H1 (cell line): ENCODE data around the gene TIMP1. TPM values are rescaled to one million over a fixed set of nuclear protein-coding genes. Genes with fewer than 3 reads are reported as not detected.

Experiments
- CTCF ChIA-PET: fragments of 300-600 bp; sonication (Branson Sonifier 250); formaldehyde crosslinking; loops from one replicate; lab custom pipeline; 2021; ENCODE audit not compliant: partially characterized antibody; lab: Charles Lee
- POLR2A ChIA-PET: fragments of 300-600 bp; sonication (Branson Sonifier 250); formaldehyde crosslinking; loops from one replicate; lab custom pipeline; 2021; ENCODE audit warnings: inconsistent platforms; ENCODE audit not compliant: partially characterized antibody; lab: Charles Lee
- DNase-seq, 2 experiments: peaks; one replicate each; pipeline versions ENCODE4 v3.0.0 to v3.0.0-alpha.2; 2010 to 2022; ENCODE audit warnings: low spot score in 2 of 2, low read depth in 1 of 2, mixed read lengths in 1 of 2
- FAIRE-seq: peaks from 2 replicates; lab custom pipeline; 2011; peaks lifted over from hg19 to GRCh38; lab: Jason Lieb, UNC
- H2AFZ ChIP-seq: 2 replicates; pipeline ENCODE4 v1.8.1; 2012; ENCODE audit warnings: low read length, inconsistent platforms
- H2AK5ac ChIP-seq: 2 replicates; pipeline ENCODE4 v1.6.1; 2013; ENCODE audit warnings: low read depth, low read length
- H2BK120ac ChIP-seq: replicated peaks from 2 replicates; pipeline ENCODE3; 2013; ENCODE audit warnings: low read depth, low read length, inconsistent platforms
- H2BK12ac ChIP-seq: 2 replicates; pipeline ENCODE4 v1.6.1; 2013; ENCODE audit warnings: low read depth, low read length
- H2BK15ac ChIP-seq: 2 replicates; pipeline ENCODE4 v1.6.1; 2013; ENCODE audit warnings: low read length
- H2BK20ac ChIP-seq: 2 replicates; pipeline ENCODE4 v1.6.1; 2013; ENCODE audit warnings: low read length
- H2BK5ac ChIP-seq: 2 replicates; pipeline ENCODE4 v1.6.1; 2013; ENCODE audit warnings: low read depth, low read length
- H3K14ac ChIP-seq: 2 replicates; pipeline ENCODE4 v1.6.1; 2013; ENCODE audit warnings: inconsistent platforms; ENCODE audit not compliant: insufficient read length
- H3K18ac ChIP-seq: 2 replicates; pipeline ENCODE4 v1.6.1; 2013; ENCODE audit warnings: low read length; ENCODE audit errors: extremely low read depth
- H3K23ac ChIP-seq: 2 replicates; pipeline ENCODE4 v1.6.1; 2013; ENCODE audit warnings: inconsistent platforms; ENCODE audit not compliant: insufficient read length
- H3K23me2 ChIP-seq: 2 replicates; pipeline ENCODE4 v1.6.1; 2013; ENCODE audit warnings: low read depth, low read length
- H3K27ac ChIP-seq: 2 replicates; pipeline ENCODE4 v1.6.1; 2011; ENCODE audit warnings: low read depth, low read length, inconsistent platforms
- H3K27me3 ChIP-seq, 4 experiments: replicated peaks in 1 of 4; 1 replicate in 1 of 4; 2 replicates in 3 of 4; pipeline versions ENCODE4 v1.6.1 to v1.8.1; 2011 to 2013; ENCODE audit warnings: low read length in 3 of 4, mild to moderate bottlenecking in 3 of 4, inconsistent platforms in 2 of 4, mixed read lengths in 2 of 4, moderate library complexity in 1 of 4; ENCODE audit not compliant: control insufficient read depth in 3 of 4, insufficient read depth in 3 of 4; ENCODE audit errors: extremely low read depth in 1 of 4
- H3K36me3 ChIP-seq, 4 experiments: 2 replicates each; pipeline versions ENCODE4 v1.6.1 to v1.8.1; 2011 to 2013; ENCODE audit warnings: mild to moderate bottlenecking in 4 of 4, low read length in 3 of 4, moderate library complexity in 2 of 4, control low read depth in 1 of 4, inconsistent platforms in 1 of 4; ENCODE audit not compliant: insufficient read depth in 4 of 4, control insufficient read depth in 2 of 4
- H3K4ac ChIP-seq: replicated peaks from 2 replicates; pipeline ENCODE3; 2013; ENCODE audit warnings: low read length, low read depth, mixed read lengths, inconsistent platforms; ENCODE audit not compliant: insufficient read length
- H3K4me1 ChIP-seq, 4 experiments: replicated peaks in 1 of 4; 1 replicate in 1 of 4; 2 replicates in 3 of 4; pipeline versions ENCODE4 v1.6.1 to v1.8.1; 2011 to 2013; ENCODE audit warnings: low read length in 3 of 4, inconsistent platforms in 2 of 4, mixed read lengths in 1 of 4; ENCODE audit not compliant: insufficient read depth in 4 of 4, control insufficient read depth in 3 of 4
- H3K4me2 ChIP-seq, 2 experiments: 2 replicates each; pipeline versions ENCODE4 v1.6.1 to v1.8.1; 2011 to 2013; ENCODE audit warnings: low read depth in 2 of 2, low read length in 2 of 2, control low read depth in 1 of 2, inconsistent platforms in 1 of 2, mild to moderate bottlenecking in 1 of 2; ENCODE audit not compliant: insufficient read depth in 1 of 2
- H3K4me3 ChIP-seq, 4 experiments: fragments of 200-600, 300-600 bp in 1 of 4; sonication (generic), shearing (Covaris generic), sonication (Bioruptor Twin) in 1 of 4; 2 replicates each; pipeline versions ENCODE4 v1.5.1 to v1.8.1; 2011 to 2016; ENCODE audit warnings: low read length in 4 of 4, low read depth in 3 of 4, control low read depth in 2 of 4, inconsistent platforms in 2 of 4, mild to moderate bottlenecking in 2 of 4, mixed read lengths in 1 of 4, moderate library complexity in 1 of 4; ENCODE audit not compliant: insufficient read depth in 2 of 4; ENCODE audit errors: extremely low read depth in 1 of 4
- H3K56ac ChIP-seq: replicated peaks from 2 replicates; pipeline ENCODE3; 2013; ENCODE audit warnings: low read depth, mild to moderate bottlenecking, mixed read lengths, low read length, inconsistent platforms; ENCODE audit not compliant: insufficient read length
- H3K79me1 ChIP-seq: 2 replicates; pipeline ENCODE4 v1.6.1; 2013; ENCODE audit warnings: low read depth, low read length, control low read depth
- H3K79me2 ChIP-seq, 2 experiments: 2 replicates each; pipeline versions ENCODE4 v1.6.1 to v1.8.1; 2012 to 2013; ENCODE audit warnings: low read length in 2 of 2, mild to moderate bottlenecking in 2 of 2, inconsistent platforms in 1 of 2; ENCODE audit not compliant: insufficient read depth in 2 of 2, control insufficient read depth in 1 of 2
- H3K9ac ChIP-seq, 4 experiments: replicated peaks in 1 of 4; 1 replicate in 1 of 4; 2 replicates in 3 of 4; pipeline versions ENCODE4 v1.6.1 to v1.8.1; 2011 to 2013; ENCODE audit warnings: low read depth in 3 of 4, low read length in 3 of 4, control low read depth in 2 of 4, mild to moderate bottlenecking in 2 of 4, moderate library complexity in 2 of 4, inconsistent platforms in 1 of 4; ENCODE audit errors: extremely low read depth in 1 of 4
- H3K9me3 ChIP-seq, 2 experiments: 2 replicates each; pipeline versions ENCODE4 v1.6.1 to v1.8.1; 2012 to 2013; ENCODE audit warnings: mild to moderate bottlenecking in 2 of 2, moderate library complexity in 2 of 2, control low read depth in 1 of 2, inconsistent platforms in 1 of 2, low read depth in 1 of 2, low read length in 1 of 2, mixed read lengths in 1 of 2; ENCODE audit not compliant: insufficient read depth in 2 of 2
- H4K20me1 ChIP-seq, 2 experiments: replicated peaks in 1 of 2; 2 replicates each; pipeline versions ENCODE3 to v1.8.1; 2011 to 2013; ENCODE audit warnings: inconsistent platforms in 2 of 2, low read length in 2 of 2, mild to moderate bottlenecking in 1 of 2; ENCODE audit not compliant: insufficient read depth in 2 of 2, control insufficient read depth in 1 of 2
- H4K5ac ChIP-seq: 2 replicates; pipeline ENCODE4 v1.6.1; 2013; ENCODE audit warnings: low read length, low read depth, mixed read lengths, inconsistent platforms; ENCODE audit not compliant: insufficient read length
- H4K8ac ChIP-seq: 2 replicates; pipeline ENCODE4 v1.8.0; 2013; ENCODE audit warnings: mild to moderate bottlenecking, moderate library complexity, low read length, inconsistent platforms; ENCODE audit not compliant: insufficient read depth; ENCODE audit errors: extremely low read depth
- H4K91ac ChIP-seq: replicated peaks from 2 replicates; pipeline ENCODE3; 2013; ENCODE audit warnings: low read length, mixed read lengths, inconsistent platforms; ENCODE audit not compliant: insufficient read length
- JUN ChIP-seq: IDR thresholded peaks from 2 replicates; pipeline ENCODE4 v1.6.1; 2011; ENCODE audit warnings: low read depth, mild to moderate bottlenecking, improper control_type of control experiment, low read length
- ZNF274 ChIP-seq: IDR thresholded peaks from 2 replicates; pipeline ENCODE4 v1.7.0; 2012; ENCODE audit warnings: low read length, borderline replicate concordance; ENCODE audit errors: extremely low read depth
- WGBS, 2 experiments: shearing (Covaris generic) in 1 of 2; methylation state at CpG; one replicate each; pipeline versions ENCODE4 v1.1.6 to v1.1.7; 2013 to 2015; ENCODE audit warnings: low lambda C conversion rate in 2 of 2, mixed read lengths in 2 of 2, inconsistent platforms in 1 of 2, low coverage in 1 of 2, missing lambda C conversion rate in 1 of 2; ENCODE audit not compliant: insufficient replicate concordance in 2 of 2, insufficient coverage in 1 of 2, insufficient read length in 1 of 2; ENCODE audit errors: extremely low coverage in 1 of 2, missing lambda C conversion rate in 1 of 2; 5-methylcytosine and 5-hydroxymethylcytosine counted together
- polyA plus RNA-seq, 7 experiments: library from polyadenylated mRNA; depleted of rRNA in 3 of 7; stranded (reverse) in 5 of 7; unstranded in 2 of 7; fragments of >200 nt in 5 of 7; fragments of 200-250 nt in 2 of 7; gene quantifications; 1 replicate in 5 of 7; 2 replicates in 1 of 7; 4 replicates in 1 of 7; pipeline versions ENCODE4 v1.2.1 to v1.2.3, GENCODE V29; 2011 to 2013; ENCODE audit warnings: missing spikeins in 2 of 7, mixed read lengths in 2 of 7
- total RNA-seq: library from RNA; stranded (reverse); fragmentation: NEBNext Ultra II Directional; extraction: Animal tissue kit (Norgen Biotek cat#: 25700); gene quantifications from 2 replicates; pipeline ENCODE4 v1.2.1, GENCODE V29; 2021

The TIMP1 gene
- total and polyA plus RNA-seq, 2 of the 8 experiments (the other 6 are each of a cell fraction or from before 2014, with no cell fraction given), result 58.6 to 142 TPM

DNA sequence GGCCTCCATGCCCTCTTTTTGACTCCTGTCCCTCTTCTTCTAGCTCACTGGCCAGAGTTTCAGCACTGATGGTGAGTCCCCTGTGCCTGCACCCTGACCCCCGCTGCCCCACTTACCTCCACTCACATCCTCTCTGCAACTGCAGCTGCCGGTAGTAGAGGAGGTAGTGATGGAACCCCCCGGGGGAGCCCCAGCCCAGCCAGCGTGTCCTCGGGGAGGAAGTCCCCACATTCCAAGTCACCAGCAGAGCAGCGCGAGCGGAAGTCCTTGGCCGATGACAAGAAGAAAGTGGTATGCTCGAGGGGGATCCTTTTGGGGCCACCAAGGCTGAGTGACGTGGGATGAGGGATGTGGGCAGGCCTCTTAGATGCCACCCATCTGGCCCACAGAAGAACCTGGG lies 15.4 kb upstream of the TIMP1 start:
- no peak overlapping the region for H2AFZ ChIP-seq
- FAIRE-seq (no peak), DNase-seq (no peak)

More for the DNA sequence above, 15.4 kb upstream of the TIMP1 start:
- H3K4me3 ChIP-seq, result no peak overlapping the region
- no peaks in the 10 kb centered on the region; the same call in 1 of the 2 replicates for H3K23me2 ChIP-seq
- no peak overlapping the region for H3K27ac ChIP-seq
- no peak overlapping the region for H3K14ac ChIP-seq
- H4K91ac ChIP-seq, result no peak overlapping the region
- H3K23ac ChIP-seq, result no peak overlapping the region
- CTCF ChIA-PET, result interaction anchor here (0.6 kb wide), 1 partner anchor 76 kb away, joined by 3 read pairs; no protein-coding TSS in a partner anchor
- H3K18ac ChIP-seq, result no peak overlapping the region
- no peaks in the 10 kb centered on the region for H3K4me1 ChIP-seq
- H3K27me3 ChIP-seq, result no peaks in the 10 kb centered on the region
- H3K79me1 ChIP-seq, result no peaks in the 10 kb centered on the region
- POLR2A ChIA-PET, result no interaction called here
- WGBS, 2 experiments, result 90% methylated on average over 8 of the region's 11 CpGs; no CpG with 5 or more reads in 1 of the 2 experiments
- no peak overlapping the region for H2BK120ac ChIP-seq
- peaks cover 4 to 44% (median 27%) of the 10 kb centered on the region in 4 experiments; a peak in 7 of 8 replicates for H3K36me3 ChIP-seq
- H3K9ac ChIP-seq, result no peak overlapping the region
- H3K4ac ChIP-seq, result no peak overlapping the region
- no peak overlapping the region for H4K8ac ChIP-seq
- H3K4me2 ChIP-seq, result no peak overlapping the region
- TF ChIP-seq ZNF274, result no peak
- no peak for TF ChIP-seq JUN
- no peak overlapping the region for H3K56ac ChIP-seq
- H4K5ac ChIP-seq, result no peak overlapping the region
- H2BK20ac ChIP-seq, result no peak overlapping the region
- no peak overlapping the region for H2BK5ac ChIP-seq
- H2AK5ac ChIP-seq, result no peak overlapping the region
- H3K9me3 ChIP-seq, result no peaks in the 10 kb centered on the region
- no peak overlapping the region for H2BK12ac ChIP-seq
- H4K20me1 ChIP-seq, result peaks cover 0 to 1% of the 10 kb centered on the region in 2 experiments
- no peak overlapping the region for H2BK15ac ChIP-seq
- peaks cover 0 to 4% of the 10 kb centered on the region in 2 experiments; a peak in 1 of 4 replicates for H3K79me2 ChIP-seq
